ENCODE data around the gene TMEM52.

Gene TMEM52

GRCh38 chr1:1914101-1914970, 4.7 kb downstream of the TMEM52 start:
- DNase-seq, result no peak

GRCh38 chr1:1911350-1912041, 7.6 kb downstream of the TMEM52 start:
- DNase-seq, result no peak

DNA sequence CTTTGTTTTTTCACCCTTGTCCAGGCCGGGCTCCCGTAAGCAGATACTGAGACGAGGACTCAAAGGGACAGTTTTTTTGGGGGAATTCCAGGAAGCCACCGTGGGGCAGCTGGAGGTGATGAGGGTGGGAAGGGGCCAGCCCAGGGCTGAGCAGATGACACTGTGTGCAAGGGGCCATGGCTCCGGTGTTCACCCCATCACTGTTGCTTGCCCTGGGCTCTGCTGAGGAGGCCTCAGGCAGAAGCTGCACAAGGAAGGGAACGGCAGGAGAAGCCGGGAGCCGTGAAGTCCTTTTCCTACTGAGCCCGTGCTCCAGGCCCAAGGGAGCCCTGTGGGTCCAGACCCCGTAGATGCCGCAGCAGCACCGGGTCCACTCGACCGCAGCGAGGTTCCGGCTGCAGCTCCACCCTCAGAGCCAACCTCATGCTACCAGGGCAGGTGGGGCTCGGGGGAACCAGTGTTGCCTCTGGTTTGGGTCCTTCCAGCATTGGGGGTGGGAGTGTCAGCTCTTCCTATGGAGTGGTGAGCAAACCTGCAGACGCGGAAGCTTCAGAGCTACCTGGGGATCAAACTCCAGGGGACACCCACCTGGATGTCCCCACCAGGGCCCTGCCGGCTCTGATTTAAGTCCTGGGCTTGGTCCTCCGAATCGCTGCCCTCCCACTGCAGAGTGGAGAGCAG, 8.3 kb downstream of the TMEM52 start:
- no peak for DNase-seq

DNA sequence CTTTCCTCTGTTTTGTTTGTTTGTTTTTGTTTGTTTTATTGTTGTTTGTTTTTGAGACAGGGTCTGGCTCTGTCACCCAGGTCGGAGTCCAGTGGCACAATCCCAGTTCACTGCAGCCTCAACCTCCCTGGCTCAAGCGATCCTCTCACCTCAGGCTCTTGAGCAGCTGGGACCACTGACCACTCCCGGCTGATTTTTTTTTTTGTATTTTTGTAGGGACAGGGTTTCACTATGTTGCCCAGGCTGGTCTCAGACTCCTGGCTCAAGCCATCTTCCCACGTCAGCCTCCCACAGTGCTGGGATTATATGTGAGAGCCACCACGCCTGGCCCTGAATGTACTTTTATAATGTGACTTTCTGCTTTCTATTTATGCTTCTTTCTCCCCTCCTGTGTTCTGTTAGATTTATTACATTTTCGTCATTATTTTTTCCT, 9.0 kb downstream of the TMEM52 start:
- no peak for DNase-seq

GRCh38 chr1:1908506-1908791, 10.6 kb downstream of the TMEM52 start:
- no peak for DNase-seq

GRCh38 chr1:1907098-1907736, 11.9 kb downstream of the TMEM52 start:
- DNase-seq, result no peak

DNA sequence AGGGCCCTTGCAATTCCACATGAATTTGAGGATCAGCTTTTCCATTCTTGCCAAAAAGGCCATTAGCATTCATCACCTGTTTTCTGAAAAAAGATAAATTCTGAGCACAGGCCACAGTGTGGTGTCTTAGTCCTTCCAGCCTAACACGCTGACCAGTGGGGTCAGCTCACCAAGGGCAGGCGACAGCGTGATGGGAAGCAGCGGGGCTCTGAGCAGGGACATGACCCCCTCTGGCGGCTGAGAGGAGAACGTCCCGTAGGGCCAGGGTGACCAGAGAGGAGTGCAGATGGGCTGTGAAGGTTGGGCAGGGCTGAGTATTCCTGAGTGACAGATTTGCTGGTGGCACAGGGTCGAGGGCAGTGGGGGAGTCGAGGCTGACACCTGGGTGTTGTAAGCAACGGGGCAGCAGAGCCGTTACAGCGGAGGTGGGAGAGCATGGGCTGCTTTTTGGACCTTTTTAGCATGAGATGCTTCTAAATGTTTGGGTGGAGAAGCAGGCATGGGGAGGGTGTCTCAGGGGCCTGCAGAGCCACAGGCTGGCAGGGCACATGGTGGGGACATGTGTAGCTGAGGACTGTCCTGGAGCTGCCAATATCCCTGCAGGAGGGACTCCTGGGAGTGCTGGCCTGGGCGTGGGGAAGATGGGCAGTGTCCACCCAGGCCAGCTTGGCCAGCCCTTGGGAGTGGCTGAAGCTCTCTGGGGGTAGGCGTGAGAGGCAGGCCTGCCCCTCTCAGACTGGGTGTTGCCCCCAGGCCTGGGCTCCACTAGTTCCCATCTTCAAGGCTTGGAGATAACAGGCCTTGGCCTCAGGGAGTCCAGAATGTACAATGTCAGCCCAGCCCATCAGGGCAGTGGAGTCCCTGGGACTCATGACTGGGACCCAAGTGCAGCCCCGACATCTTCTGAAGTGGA, 12.6 kb downstream of the TMEM52 start:
- DNase-seq, result peak; percentile 89

DNA sequence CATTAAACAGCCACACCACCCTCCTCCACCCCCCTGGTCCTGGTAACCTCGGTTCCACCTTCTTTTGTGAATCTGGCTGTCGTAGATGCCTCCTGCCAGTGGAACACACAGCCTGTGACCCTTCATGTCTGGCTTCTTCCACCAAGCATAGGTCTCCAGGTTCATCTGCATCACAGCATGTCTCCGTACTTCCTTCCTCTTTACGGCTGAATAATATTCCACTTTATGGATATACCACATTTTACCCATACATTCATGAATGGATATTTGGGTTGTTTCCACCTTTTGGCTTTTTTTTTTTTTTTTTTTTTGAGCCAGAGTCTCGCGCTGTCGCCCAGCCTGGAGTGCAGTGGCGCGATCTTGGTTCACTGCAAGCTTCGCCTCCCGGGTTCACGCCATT, 15.9 kb downstream of the TMEM52 start:
- DNase-seq, result no peak

DNA sequence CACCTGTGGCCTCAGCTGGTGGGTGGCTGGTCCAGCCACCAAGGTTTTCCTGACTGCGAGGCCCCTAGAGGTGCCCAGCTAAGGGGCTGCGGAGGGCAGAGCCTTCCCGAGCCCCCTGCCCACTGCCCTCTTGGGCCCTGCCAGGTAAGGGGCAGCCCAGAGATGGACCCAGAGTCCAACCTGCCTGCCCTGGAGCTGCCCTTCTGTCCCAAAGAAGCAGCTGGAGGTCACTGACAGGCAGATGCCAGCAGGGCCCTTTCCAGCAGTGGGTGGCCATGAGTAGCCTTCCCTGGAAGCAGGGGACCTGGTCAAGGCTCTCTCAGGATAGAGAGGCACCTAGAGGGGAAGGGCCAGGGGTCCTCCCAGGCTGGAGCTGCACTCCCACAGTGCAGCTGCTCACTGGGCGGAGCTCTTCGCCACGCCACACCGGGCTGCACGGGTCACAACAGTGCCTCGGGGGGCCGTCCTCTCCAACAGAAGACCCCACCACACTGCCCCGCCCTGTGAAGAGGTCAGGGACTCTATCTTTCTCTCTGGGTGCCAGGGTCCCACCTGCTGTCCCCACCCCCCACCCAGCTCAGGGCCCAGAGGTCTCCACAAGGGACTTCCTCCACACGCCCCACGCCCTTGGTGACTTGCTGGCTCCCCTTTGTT, 17.3 kb downstream of the TMEM52 start:
- no peak for DNase-seq

DNA sequence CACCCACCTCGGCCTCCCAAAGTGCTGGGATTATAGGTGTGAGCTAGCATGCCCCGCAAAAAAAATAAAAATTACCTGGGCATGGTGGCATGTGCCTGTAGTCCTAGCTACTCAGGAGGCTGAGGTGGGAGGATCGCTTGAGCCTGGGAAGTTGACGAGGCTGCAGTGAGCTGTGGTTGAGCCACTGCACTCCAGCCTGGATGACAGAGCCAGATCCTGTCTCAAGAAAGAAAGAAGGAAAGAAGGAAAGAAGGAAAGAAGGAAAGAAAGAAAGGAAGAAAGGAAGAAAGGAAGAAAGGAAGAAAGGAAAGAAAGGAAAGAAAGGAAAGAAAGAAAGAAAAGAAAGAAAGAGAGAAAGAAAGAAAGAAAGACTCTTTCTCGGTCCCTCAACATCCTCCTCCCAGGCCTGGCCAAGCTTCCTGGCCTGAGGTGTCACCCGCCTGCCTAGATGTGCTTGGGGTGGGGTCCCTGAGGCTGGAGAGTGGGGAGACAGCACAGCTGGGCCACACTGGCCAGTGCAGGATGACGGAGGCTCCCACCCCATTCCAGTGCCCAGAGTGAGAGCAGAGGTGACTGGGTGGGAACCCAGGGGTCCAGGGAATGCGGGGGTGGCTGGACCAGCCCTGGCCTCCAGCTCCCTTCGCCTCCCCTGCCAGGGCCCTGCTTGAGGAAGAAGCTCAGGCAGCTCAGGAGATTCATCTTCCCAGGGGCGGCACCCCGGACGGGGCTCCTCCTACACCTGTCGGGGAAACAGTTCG, 18.0 kb downstream of the TMEM52 start:
- no peak for DNase-seq

GRCh38 chr1:1899967-1900327, 19.1 kb downstream of the TMEM52 start:
- no peak for DNase-seq

DNA sequence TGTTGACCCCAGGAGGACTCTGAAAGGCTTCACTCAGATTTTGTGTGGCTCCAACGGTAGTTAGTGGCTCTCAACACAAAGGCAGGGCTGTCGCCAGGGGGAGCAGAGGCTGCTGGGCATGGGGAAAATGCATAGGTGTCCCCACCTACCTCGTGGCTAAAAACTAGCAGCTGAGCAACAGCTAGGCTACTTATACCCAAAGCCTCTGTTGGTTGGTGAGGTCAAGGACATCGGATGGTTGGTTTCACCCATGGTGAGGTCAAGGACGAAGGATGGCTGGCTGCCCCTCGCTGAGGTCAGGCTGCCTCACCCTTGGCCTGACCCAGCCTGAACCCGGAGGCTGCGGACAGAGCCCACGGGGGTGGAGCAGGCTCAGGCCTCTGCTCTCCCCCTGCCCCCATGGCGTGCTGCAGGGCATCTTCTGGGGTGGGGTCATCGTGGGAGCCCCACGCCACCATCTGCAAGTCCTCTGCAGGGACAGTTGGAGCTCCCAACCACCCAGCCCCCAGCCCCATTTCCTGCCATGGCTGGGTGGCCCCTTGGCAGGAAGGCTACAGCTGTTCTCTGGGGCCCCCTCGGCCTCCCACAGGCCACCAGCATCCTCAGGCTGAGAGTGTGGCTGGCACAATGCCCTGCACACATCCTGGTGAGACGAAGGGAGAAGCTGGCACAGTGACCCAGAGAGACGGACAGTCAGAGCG, 19.7 kb downstream of the TMEM52 start:
- DNase-seq, result no peak

GRCh38 chr1:1898246-1898933, 20.7 kb downstream of the TMEM52 start:
- no peak for DNase-seq

GRCh38 chr1:1895456-1896336, 23.4 kb downstream of the TMEM52 start:
- DNase-seq, result no peak

DNA sequence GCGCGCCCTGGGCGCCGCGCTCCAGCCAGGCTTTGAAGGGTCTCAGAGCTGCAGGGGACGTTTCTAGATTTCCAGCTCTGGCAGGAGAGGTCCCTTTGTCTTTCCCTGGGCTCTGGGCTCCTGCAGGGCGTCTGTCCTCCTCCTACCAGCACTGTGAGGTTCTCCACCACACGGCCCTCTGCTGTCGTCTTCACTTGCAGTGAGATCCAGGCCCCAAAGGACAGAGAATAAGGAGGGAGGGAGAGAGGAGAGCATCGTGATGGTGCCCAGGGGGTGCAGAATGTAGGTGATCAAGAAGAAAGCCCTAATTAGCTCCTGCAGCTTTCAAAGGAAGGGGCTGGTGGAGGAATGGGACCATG, 24.0 kb downstream of the TMEM52 start:
- DNase-seq, result no peak

- DNase-seq, result no peak
These were observed 24.6 kb downstream of the TMEM52 start for GRCh38 chr1:1894354-1895059.

DNA sequence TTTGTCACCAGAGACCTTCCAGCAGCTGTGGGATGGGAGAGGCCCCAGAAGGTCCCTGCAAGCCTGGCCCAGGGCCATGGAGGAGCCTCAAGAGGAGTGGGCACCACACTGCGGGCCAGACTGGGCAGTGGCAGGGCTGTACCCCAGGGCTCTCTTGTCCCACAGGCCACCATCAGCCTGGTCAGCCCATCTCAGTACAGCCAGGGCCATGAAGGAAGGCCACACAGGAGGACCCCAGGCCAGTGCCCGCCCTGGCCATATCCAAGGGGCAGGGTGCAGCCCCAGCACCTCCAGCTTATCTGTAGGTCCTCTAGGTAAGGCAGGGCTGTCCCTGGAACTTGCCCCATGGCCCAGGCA, 25.1 kb downstream of the TMEM52 start:
- DNase-seq, result no peak

DNA sequence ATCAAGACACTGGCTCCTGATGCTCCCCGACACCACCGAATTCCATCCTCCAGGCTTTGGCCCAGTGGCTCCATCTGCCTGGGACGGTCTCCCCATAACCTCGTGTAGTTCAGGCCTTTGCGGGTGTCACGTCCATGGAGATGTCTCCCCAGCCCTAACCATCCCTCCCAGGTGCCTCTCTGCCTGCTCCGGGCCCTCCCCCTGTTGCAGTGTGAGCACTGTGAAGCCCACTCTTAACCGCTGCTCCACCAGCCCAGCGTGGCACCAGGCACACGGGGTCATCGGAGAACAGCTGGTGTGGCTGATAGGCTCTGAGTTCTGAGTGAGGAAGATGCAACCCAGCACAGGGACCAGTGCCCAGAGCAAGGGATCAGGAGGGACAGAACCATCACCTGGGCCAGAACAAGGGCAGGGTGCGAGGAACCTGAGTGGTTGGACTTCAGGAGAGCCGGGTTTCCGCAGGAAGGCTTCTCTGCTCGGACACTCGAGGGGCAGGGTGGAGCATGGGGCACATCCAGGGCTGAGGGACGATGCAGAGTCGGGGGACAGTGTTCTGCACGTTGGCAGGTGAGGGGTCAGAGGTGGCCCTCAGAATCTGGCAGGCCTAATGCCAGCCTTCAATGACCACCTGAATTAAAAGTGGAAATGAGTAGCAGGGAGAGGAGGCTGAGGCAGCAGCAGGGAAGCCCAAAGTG, 25.6 kb downstream of the TMEM52 start:
- no peak for DNase-seq

All from midbrain (tissue), 1 donor.